GM18502 (cell line): ENCODE results near the gene RING1.

Experiments used
- ATAC-seq: cut with Tn5 transposase; IDR thresholded peaks from one replicate; pipeline ENCODE4 v1.9.1; 2021; ENCODE audit warnings: mild to moderate bottlenecking; ENCODE audit not compliant: unreplicated experiment, poor library complexity

RING1 gene

DNA sequence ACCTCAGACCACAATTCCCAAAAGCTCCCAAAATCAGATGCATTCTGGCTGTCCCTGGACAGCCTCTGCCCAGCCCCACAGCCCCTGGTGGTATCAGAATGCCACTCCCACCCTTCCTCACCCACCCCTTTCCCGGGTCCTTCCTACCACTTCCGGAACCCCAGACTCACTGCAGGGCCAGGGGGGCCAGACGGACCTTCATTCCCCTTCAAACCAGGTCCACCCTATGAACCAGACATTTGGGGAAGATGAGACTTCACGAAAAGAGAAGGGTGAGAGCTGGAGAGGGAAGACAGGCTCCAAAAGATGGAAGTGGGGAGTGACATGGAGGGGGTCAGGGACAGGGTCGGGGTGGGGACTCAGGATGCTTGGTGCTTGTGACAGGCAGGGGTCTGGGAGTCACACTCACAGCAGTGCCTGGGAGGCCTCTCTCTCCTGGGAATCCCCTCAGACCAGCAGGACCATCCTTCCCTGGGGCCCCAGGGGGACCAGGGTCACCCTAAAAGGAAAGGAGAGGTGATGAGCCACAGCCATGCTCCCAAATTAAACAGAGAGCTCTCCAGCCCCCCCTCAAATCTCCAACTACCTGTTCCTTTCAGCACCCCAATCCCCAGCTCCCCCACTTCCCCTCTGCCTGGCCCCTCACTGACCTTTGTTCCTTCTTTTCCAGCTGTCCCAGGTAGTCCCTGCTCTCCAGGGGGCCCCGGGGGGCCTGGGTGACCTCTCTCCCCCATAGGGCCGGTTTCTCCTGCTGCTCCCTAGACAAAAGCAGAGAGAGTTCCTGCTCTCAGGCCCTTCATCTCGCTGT is 36.2 kb upstream of the RING1 start:
- ATAC-seq: no peak

DNA sequence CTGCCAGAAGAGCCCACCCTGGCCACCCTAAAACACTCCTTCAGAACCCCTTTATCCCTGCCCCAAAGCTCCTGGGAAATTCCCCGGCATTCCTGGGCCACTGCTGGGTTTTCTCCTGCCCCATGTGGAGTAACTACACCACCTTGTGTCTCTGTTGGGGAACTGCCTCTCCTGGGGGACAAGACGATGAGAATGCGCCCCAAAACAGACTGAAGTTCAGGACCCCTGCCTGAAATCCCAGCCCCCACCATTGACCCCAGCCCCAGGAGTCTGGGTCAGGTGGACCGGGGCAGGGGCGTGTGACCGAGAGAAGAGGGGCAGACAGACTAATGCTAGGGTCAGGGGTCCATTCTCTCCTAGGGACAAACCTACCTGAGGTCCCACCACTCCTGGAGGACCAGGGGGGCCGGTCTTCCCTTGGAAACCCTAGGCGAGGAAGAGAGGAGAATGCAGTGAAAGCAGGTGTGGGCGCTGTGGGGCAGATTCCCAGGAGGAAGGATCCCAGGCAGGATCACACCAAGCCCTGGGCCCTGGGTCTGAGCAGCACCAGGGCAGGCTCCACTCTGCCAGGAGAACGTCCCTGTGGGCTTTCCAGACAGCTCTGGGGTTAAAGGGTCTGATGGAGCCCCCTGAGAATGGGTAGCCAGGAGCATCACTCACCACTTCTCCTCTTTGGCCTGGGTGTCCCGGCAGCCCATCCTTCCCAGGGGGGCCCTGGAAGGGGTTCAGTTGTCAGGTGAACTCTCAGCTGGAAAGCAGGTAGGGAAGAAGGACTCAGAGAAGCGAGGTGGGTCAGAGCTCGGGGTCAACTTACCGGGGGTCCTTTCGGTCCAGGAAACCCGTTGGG is 35.4 kb upstream of the RING1 start:
- no peak for ATAC-seq

DNA sequence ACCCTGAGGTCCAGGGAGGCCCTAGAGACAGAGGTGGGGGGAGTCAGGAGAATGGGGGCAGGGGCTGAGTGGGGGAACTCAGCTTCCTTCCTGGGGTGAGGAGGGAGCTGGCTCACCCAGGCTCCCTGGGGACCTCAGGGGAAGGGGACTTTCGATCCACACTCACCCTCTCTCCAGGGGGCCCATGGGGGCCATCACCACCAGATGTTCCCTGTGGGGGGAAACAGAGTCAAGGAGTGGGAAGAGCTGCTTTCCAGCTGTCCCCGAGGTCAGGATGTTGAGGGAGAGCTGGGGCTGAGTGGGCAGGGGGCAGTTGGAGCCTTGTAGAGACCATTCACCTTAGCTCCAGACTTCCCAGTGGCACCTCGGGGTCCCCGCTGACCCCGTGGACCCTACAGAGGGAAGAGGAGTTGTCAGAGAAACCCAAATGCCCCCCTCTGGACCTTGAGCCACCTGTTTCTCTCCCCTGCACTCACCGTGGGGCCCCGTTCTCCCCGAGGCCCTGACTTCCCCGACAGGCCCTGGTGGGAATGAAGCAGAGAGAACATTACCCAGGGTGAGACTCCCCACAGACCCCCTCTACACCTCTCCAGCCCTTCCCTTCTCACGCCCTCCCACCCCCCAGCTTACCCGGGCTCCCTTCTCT is 34.6 kb upstream of the RING1 start:
- ATAC-seq: no peak

DNA sequence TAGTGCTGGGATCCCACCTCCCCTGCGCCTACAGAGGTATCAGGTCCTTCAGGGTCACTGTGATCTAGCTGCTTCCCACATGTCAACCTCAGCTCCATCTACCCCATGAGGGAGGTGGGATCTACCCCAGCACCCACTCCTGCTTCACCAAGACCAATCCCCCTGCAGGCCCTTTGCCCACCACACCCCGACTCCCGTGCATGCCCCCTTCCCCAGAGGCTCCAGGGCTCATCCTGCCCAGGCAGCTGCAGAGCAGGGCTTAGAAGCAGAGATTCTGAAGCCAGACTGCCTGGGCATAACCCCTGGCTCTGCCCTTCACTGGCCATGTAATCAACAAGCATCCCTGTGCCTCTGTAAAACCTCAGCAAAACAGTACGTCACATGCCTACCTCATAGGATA is 33.5 kb upstream of the RING1 start:
- ATAC-seq: no peak

DNA sequence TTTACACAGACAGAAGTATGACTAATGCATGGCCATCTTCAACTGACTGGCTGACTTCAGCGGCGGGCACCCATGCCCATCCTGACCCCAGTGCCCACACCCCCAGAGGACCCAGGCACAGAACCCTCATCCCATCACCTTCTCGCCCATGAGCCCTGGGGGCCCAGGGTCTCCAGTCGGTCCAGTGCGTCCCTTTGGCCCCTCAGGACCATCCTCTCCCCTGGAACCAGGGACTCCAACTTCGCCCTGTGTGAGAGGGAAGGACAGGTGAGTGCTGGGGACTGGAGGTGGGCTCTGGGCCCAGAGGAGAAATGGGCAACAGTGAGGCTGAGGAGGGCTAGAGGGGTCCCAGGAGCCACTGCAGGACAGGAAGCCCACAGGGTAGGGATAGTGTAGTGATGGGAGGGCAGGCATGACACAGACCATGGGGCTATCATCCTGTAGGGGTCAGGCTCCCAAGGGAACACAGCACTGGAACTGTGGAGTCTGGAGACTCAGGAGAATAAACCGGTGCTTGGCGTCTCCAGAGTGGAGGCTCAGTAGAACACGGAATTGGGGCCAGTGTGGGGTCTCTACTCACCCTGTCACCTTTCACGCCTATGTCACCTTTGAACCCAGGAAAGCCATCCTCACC is 32.7 kb upstream of the RING1 start:
- ATAC-seq: no peak

DNA sequence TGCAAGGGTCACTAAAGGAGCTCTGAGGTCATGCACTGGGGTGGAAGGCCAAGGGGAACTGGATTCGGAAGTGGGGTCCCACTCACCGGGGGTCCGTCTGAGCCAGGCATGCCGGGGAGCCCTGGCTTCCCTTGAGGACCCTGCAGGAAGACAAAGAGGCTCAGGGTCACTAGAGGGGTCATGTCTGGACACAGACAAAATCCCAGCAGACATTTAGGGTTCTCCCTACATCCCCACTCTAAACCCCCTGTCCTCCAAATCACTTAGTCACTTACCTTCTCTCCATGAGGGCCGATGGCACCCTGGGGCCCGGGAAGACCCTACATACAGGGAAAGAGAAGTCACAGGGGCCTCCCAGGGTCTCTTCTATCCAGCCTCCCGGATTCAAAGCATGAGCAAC is 31.4 kb upstream of the RING1 start:
- ATAC-seq: no peak

DNA sequence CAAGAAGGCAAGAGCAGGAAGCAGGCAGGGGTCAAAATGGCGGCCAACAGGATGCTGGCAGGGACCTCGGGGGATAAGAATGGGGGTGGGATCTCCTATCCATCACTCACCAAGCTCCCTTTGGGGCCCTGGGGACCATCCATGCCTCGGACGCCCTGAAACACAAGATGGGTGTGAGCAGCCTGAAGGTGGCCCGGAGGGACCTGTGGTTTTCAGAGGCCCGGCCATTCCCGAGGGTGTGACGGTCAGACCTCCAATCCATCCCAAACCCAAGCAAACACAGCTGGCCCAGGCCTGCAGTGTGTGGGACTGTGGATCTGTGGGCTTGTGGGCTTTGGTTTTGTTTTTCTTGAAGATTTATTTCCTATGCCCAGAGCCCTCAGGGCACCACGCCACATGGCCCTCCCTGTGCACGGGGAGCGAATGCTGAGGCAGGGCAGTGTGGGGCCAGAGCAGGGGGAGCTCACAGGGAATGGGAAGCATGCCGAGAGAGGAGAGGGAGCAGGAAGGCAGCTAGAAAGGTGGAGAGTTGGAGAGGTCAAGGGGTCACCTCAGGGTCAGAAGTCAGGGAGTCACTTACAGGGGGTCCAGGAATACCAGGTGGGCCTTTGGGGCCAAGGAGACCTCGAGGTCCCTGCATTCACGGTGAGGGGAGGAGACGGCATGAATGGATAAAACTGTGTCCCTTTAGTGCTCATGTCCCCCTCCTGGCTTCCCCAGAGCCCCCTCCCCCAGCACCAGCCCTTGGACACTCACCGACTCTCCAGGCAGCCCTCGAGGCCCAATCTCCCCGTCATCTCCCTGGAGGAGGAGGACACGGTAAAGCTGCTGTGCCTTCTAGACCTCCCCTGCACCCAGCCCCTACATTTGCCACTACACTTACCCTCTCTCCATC is 30.5 kb upstream of the RING1 start:
- ATAC-seq: no peak

DNA sequence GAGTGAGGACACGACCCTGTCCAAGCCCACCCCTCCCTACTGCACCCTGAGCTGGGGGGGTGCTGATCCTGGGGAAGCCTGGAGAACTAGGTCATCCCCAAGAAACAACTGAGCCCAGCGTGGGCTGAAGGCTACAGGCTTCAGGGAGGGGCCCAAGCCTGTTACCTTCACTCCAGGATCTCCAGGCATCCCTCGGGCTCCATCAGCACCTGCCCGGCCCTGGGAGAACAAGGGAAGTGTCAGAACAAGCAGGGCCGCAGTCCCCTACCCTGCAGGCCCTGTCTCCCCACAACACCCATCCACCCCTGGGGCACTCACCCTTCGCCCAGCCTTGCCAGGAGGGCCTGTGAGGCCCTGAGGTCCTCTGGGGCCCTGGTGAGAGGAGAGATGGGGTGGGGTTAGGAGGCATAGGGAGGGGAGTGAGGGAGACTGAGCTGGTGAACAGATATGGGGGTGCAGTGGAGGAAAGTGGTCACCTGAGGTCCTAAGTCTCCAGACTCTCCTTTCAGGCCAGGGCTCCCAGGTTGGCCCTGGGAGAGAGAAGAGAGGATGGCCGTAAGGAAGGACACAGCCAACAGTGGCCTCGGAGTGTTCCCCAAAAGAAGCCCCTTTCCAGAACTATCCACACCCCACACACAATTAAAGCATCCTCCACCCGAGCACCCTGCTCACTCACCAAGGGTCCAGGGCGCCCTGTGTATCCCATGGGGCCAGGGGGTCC is 29.4 kb upstream of the RING1 start:
- no peak for ATAC-seq

DNA sequence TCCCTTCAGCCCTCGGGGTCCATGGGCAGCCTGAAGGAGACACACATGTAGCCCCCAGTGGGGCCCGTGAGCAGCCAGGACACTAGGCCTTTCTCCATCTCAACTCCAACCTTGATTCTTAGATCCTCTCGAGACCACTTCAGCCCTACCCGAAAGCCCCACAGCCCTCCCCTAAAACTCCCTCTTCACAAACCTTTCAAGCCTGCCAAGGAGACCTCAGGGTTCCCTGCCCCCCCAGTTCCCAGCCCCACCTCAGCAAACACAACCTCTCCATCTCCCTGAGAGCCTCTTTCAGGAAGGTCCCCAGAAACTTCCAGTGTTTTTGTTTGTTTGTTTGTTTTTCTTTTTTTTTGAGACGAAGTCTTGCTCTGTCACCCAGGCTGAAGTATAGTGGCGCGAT is 27.2 kb upstream of the RING1 start:
- ATAC-seq: no peak

DNA sequence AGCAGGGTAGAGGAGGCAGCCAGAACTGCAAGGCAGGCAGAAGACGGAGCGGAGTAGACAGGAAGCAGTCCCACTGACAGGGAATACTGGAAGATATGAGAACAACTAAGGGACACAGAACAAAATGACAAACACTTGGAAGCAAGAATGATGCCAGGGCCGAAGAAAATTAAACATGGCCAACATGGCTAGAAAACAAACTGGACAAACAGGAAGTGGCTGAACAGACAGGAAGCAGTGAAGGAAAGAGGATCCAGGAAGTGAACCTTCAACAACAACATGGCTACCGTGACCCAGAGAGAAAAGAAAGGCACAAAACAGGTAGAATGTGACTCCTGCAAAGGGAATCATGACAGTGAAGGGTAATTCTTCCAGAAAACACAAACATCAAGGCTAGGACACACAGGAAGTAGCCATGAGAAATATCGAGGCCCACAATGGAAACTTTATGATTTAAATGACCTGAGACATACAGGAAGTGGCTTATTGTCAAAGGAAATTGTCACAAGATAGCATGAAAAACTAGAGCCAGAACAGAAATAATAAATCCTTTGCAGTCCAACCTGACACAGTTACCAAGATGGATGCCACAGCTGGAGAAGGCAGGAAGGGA is 25.1 kb upstream of the RING1 start:
- ATAC-seq: no peak

DNA sequence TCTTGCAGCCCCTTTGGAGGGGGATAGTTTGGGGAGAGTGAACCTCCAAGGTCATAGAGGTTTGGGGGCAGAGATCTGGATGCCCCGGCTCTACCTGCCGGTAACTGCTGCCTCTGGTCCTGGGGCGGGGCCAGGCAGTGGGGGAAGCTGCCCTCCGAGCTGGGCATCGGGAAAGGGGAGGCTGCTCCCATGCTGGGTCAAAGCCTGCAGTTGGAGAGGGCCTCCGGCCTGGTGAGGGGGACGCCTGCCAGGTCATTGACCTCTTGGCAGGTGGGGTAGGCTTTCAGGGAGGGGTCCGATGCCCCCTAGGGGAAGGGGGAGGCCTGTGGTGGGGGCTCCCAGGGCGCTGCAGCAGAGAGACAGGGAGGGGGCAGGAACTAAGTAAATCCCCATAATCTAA is 23.1 kb upstream of the RING1 start:
- ATAC-seq: no peak

DNA sequence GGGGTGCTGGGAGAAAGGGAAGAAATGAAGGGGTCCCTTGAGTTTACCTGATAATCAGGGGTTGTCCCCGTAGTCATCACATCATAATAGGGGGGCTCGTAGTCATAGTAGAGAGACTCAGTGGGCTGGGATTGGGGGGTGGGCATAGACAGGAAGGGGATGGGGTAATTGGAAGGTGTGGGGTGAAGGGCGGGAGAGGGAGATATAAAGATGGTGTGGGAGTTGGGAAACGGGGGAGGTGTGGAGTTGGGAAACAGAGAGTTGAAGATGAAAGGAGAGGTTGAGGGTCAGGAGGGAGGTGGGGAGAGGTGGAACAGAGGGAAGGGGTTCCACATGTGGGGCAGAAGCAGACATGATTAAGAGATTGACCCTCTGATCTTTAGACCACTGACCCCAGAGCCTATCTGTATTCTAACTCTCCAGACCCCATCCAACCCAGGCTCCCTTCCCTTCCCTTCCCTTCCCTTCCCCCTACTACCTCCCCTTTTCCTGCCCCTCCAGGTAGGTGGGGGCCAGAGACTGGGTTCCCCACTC is 22.6 kb upstream of the RING1 start:
- no peak for ATAC-seq

DNA sequence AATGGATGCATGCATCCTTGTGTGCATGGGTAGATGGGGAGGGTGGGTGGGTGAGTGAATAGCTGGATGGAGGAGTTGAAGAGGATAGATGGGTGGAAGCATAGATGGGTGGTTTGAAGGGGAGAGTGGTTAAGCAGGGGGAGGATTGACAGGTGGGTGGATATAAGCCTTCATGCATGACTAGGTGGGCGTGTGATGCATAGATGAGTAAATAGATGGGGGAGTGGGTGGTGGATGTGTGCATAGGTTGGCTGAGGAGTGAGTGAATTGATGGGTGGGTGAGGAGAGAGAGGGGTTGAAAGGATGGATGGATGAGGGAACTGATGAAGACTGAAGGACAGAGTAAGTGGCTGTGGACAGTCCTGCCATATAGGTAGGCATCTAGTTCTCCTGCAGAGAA is 20.5 kb upstream of the RING1 start:
- no peak for ATAC-seq

DNA sequence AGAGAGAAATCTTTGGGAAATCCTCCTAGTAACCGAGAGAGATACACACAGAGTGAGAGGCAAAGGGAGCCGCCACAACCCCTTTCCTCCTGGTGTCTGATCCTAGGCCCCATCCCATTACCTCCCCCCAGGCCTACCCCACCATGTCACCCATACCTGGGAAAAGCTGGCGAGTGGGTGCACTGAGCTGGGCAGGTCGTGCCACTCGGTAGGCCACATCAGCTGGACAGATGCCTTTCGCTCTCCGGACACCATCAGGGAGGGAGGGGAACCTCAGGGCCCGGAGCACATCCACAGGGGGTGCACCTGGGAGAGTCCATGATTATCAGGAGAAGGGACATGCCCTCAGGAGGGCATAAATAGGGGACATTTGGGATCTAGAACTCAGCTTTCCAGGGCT is 19.1 kb upstream of the RING1 start:
- ATAC-seq: no peak

DNA sequence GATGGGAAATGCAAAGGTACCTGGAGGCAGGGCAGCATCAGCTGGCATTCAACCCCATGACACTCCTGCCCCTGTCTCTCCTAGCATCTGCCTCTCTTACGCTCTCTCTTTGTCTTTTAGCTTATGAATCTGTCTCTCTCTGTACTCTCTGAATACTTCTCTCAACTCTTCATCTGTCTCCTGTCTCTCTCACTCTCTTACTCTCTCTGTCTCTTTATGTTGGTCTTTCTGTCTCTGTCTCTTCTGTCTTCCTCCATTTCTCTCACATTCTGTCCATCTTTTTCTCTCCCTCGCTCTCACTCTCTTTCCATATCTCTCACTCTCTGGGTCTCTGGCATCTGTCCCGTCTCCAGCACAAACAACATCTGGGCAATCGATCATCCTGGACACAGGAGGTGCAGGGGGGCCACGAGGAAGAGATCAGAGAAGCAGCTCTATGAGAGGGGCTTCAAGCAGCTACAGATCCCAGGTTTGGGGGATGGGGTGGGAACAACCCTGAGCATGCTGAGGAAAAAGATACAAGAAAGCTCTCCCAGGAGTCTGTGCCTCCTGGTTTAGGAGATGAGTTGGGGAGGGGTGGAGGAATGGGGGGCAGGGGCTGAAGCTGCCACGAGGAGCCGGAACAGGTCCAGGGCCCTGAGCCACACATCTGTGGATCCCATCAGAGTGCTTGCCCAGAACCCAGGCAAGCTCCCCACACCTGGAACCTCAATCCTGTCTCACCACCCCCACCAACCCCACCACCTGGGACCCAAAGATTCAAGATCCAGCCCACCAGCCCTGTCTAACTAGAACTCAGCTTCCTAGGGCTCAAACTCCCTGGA is 18.5 kb upstream of the RING1 start:
- no peak for ATAC-seq

DNA sequence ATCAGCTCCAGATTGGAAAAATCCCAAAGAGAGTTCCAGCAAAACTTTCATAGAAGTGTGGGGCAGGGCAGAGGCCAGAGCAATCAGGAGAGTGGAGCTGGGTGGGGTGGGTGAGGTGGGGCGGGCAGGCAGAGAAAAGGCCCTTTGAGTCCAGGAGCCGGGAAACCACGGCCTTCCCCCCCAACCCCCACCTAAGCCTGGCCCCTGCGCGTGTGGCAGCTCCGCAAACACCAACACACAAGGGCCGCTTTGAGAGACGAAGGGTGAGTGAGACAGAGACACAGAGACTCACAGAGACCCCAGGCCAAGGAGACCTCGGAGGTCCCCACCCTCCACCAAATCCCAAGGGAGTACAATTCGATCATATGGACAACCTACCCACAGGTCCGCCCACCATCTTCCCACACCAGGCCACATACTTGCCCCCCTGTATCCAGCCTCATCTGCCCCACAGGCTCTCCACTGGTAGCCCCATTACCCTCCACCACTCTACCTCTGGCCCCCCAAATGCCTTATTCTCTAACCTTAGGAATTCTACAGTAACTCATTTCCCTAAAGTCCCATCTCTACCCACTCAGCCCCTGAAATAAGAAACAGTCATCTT is 17.7 kb upstream of the RING1 start:
- no peak for ATAC-seq

DNA sequence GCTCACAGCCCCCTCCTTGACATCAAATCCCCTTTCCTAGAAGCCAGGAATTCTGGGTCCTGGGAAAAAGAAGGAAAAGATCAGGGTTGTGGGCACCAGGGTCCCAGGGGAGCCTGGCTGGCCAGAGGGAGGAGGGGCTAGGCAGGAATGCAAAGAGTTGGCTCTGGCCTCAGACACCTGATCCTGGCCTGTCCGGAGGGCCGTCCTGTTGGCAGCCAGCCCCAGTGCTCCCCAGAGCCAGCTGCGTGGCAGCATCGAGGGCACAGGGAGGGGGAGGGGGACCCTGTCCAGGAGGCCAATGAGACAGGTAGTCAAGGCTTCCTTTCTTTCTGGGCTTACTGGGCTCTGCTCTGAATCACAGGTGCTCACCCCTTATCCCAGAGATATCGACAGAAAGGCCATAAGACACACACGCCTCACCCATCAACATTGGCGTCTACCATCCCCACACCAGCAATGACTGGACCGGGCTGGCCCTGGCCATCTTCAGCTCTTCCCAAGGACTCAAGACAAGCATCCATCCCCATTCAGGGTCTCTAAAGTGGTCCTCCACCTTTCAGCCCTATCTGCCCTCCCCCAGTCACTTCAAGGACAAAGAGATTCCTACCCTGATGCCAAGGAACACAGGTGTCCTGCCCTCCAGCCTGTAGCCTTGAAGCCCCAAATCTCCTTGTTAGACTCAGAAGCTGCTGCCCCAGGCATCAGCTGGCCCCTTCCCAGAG is 16.8 kb upstream of the RING1 start:
- no peak for ATAC-seq
